OCI-LY3 (cell line): ENCODE data around the gene DAZAP1.

Source experiments
- CTCF ChIP-seq: fragments of 200-600, 300-600 bp; sonication (generic); IDR thresholded peaks from 2 replicates; pipeline ENCODE4 v1.5.1; 2014; ENCODE audit warnings: antibody characterized with exemption, low read length, low read depth
- EZH2phosphoT487 ChIP-seq: fragments of 200-600 bp; shearing (Covaris generic); IDR thresholded peaks from 2 replicates; pipeline ENCODE4 v1.6.1; 2018; ENCODE audit warnings: antibody characterized with exemption, mixed run types, low read depth

GRCh38 chr19:1450735-1451731 lies 43.6 kb downstream of the DAZAP1 start:
- TF ChIP-seq CTCF (no peak), EZH2phosphoT487 (no peak)
